Gastrocnemius medialis (tissue), 4 donors: ENCODE results near the gene CCDC12. TPM values are rescaled to one million over a fixed set of nuclear protein-coding genes. Genes with fewer than 3 reads are reported as not detected.

Experiments
- ATAC-seq, 2 donors: fragments of 150-250 bp; one replicate each; pipeline ENCODE4 v1.9.1; 2016
- DNase-seq, 2 donors: peaks; one replicate each; pipeline ENCODE4 v3.0.0-alpha.2; 2019
- H3K27ac ChIP-seq, 4 donors: fragments of 200-600 bp; sonication (generic); 1 replicate in 1 of 4; 2 replicates in 3 of 4; pipeline ENCODE4 v1.5.1; 2016 to 2018; ENCODE audit warnings: mild to moderate bottlenecking in 2 of 4, moderate library complexity in 1 of 4
- H3K27me3 ChIP-seq, 3 donors: fragments of 200-600 bp; sonication (generic) in 2 of 3; 1 replicate in 1 of 3; 2 replicates in 2 of 3; pipeline versions ENCODE4 v1.5.1 to v1.6.0; 2016 to 2019; ENCODE audit warnings: mild to moderate bottlenecking in 1 of 3, moderate library complexity in 1 of 3
- H3K36me3 ChIP-seq, 2 donors: fragments of 200-600 bp; sonication (generic) in 1 of 2; one replicate each; pipeline ENCODE4 v1.5.1; 2017 to 2018
- H3K4me1 ChIP-seq, 2 donors: fragments of 200-600 bp; sonication (generic) in 1 of 2; one replicate each; pipeline ENCODE4 v1.5.1; 2016 to 2017; ENCODE audit warnings: mild to moderate bottlenecking in 2 of 2
- H3K4me3 ChIP-seq, 4 donors: fragments of 200-600 bp; sonication (generic) in 3 of 4; 1 replicate in 1 of 4; 2 replicates in 3 of 4; pipeline ENCODE4 v1.5.1; 2016 to 2019; ENCODE audit warnings: mild to moderate bottlenecking in 2 of 4
- H3K9me3 ChIP-seq, 3 donors: fragments of 200-600 bp; sonication (generic) in 2 of 3; 1 replicate in 1 of 3; 2 replicates in 2 of 3; pipeline ENCODE4 v1.5.1; 2016 to 2019
- POLR2A ChIP-seq, 2 donors: fragments of 450-650 bp; IDR thresholded peaks; one replicate each; pipeline ENCODE4 v1.6.1; 2017; ENCODE audit warnings: antibody characterized with exemption in 2 of 2, mild to moderate bottlenecking in 2 of 2, moderate library complexity in 2 of 2
- in situ Hi-C, 4 donors: fragments of 200-750 bp; cut with MboI; loops; one replicate each; pipeline versions ENCODE4 v1.15.0 to v1.8.0; 2017; ENCODE audit warnings: low sequenced_read_pairs in 4 of 4
- intact Hi-C: fragments of 100-400 bp; cut with DNase I; formaldehyde crosslinking; loops from one replicate; pipeline ENCODE4 v1.15.1; 2023; ENCODE audit warnings: low total_unique reads
- total RNA-seq, 4 donors: library from RNA; depleted of rRNA; stranded (reverse); fragments of >200 nt; gene quantifications; one replicate each; pipeline versions ENCODE4 v1.1.0 to v1.2.3, GENCODE V29; 2016
- TF ChIP-seq, protein P1 (sequence below), 5 experiments: fragments of 450-650 bp in 3 of 5; fragments of 200-600 bp in 2 of 5; sonication (generic) in 2 of 5; IDR thresholded peaks in 4 of 5; conservative IDR thresholded peaks in 1 of 5; 1 replicate in 4 of 5; 2 replicates in 1 of 5; pipeline ENCODE4 v1.5.1; 2016 to 2019; ENCODE audit warnings: antibody characterized with exemption in 5 of 5, mild to moderate bottlenecking in 3 of 5, moderate library complexity in 3 of 5

The CCDC12 gene
- total RNA-seq, 4 donors from 2014 or later = 24.6 to 32.0 (median 29.0) TPM

DNA sequence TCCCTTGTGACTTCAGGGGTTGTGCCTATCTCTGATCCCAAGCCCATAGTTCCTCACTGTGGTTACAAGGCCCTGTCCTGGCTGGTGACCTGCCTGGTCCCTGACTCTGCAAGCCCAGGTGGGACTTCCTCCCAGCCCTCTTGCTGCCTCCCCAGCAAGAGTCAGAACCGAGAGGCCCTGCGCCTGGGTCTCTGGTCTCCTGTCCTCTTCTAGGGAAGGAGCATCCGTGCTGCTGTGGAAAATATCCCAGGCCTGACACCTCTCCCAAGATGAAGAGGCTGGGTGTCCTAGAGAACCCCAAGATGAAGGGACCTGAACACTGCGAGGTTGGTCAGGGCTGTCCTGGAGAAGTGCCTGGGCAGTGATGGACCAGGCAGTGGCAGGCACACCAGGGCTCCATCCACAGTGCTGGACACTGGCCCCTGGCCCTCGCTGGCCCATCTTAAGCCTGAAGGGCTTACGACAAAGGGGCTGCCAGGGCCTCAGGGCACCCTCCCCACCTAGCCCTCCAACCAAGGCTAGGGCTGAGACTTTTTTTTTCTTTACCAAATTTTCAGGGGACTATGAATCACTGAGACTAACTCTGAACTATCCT lies 66.3 kb downstream of the CCDC12 start:
- no peak overlapping the region for H3K4me3 ChIP-seq
- no peak for TF ChIP-seq POLR2A (IDR thresholded peaks at IDR 0.05)
- TF ChIP-seq, protein P1, sequence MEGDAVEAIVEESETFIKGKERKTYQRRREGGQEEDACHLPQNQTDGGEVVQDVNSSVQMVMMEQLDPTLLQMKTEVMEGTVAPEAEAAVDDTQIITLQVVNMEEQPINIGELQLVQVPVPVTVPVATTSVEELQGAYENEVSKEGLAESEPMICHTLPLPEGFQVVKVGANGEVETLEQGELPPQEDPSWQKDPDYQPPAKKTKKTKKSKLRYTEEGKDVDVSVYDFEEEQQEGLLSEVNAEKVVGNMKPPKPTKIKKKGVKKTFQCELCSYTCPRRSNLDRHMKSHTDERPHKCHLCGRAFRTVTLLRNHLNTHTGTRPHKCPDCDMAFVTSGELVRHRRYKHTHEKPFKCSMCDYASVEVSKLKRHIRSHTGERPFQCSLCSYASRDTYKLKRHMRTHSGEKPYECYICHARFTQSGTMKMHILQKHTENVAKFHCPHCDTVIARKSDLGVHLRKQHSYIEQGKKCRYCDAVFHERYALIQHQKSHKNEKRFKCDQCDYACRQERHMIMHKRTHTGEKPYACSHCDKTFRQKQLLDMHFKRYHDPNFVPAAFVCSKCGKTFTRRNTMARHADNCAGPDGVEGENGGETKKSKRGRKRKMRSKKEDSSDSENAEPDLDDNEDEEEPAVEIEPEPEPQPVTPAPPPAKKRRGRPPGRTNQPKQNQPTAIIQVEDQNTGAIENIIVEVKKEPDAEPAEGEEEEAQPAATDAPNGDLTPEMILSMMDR (IDR thresholded peaks at IDR 0.05 in 4 of 5, conservative IDR thresholded peaks at IDR 0.05 in 1 of 5) = no peak
- H3K36me3 ChIP-seq = no peaks in the 10 kb centered on the region
- DNase-seq = no peak
- intact Hi-C loops (no loop called here), in situ Hi-C loops (loop anchor here in 3 of 4 donors (5.0 to 10.0 kb wide), 3 partner anchors 75 to 208 kb away; partner anchors contain the start of genes PRSS50 (in 2 of the 3) and TMIE (in 1 of the 3))
- H3K27ac ChIP-seq = no peak overlapping the region
- H3K4me1 ChIP-seq = peaks cover 15 to 20% of the 10 kb centered on the region in 2 donors
- no peak for ATAC-seq
- H3K27me3 ChIP-seq = no peaks in the 10 kb centered on the region
- no peaks in the 10 kb centered on the region for H3K9me3 ChIP-seq

DNA sequence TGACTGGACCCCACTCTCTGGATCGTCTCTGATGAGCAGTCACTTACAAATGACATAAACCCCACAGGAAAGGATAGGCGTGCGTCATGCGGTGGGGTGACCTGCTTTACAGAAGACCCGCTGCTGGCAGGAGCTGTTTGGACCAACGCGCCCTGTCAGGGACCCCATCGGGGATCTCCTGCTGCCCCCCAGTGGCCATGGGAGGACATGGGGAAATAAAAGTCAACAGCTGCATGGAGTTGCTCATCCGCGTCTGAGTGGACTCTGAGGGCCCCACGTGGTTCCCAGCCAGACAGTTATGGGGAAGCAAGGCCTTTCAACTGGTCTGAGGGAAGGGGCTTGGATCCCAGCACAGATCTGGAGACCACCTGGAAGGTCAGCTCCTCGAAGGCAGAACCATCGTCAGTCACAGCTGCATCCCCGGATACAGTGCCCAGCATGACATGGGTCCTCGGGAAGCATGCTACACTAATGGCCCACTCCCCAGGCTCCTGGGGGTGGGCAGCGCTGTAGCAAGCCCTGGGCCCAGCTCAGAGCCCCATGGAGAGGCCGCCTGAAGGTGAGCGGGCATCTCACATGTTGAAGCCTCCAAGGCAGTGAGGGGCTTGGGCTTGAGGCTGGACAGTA lies 66.9 kb downstream of the CCDC12 start:
- no peak overlapping the region for H3K27ac ChIP-seq
- no peaks in the 10 kb centered on the region for H3K9me3 ChIP-seq
- no peaks in the 10 kb centered on the region for H3K27me3 ChIP-seq
- H3K4me3 ChIP-seq = no peak overlapping the region
- peaks cover 15 to 20% of the 10 kb centered on the region in 2 donors for H3K4me1 ChIP-seq
- intact Hi-C loops = loop anchor here (1.0 to 5.0 kb wide), 3 partner anchors 42 to 206 kb away; no protein-coding TSS in a partner anchor
- in situ Hi-C loops = loop anchor here in 3 of 4 donors (5.0 to 10.0 kb wide), 3 partner anchors 75 to 207 kb away; partner anchors contain the start of genes PRSS50 (in 2 of the 3) and TMIE (in 1 of the 3)
- H3K36me3 ChIP-seq = no peaks in the 10 kb centered on the region
- TF ChIP-seq, protein P1 (IDR thresholded peaks at IDR 0.05 in 4 of 5, conservative IDR thresholded peaks at IDR 0.05 in 1 of 5) = peak; percentile 83 to 94 (median 87)
- TF ChIP-seq POLR2A (IDR thresholded peaks at IDR 0.05) = no peak
- ATAC-seq = peak; percentile 73 to 89
- DNase-seq = peak; percentile 65 to 82

DNA sequence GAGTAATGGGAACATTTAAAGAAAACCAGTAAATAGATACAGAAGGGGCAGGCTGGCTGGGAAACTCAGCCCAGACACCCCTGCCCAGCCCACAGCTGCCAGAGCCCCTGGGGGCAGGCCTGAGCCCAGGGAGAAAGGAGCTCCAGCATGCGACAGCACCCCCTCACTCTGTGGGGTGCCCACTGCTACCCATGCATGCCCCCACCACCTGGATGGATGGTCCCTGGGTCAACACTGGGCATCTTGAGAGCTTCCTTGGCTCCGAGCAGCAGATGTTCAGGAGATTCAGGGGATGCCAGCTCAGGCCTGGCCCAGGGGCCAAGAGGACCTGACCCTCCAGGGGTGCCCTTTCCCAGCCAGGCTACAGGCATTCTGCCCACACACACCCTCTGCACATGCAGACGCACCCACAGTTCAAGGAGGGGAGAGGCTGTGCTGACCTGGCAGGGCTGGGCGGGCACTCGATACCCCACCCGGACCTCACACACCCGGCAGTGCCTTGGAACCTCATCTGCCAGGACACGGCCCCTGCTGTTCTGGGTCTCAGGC lies 67.5 kb downstream of the CCDC12 start:
- in situ Hi-C loops = no loop called here
- no peak overlapping the region for H3K4me3 ChIP-seq

DNA sequence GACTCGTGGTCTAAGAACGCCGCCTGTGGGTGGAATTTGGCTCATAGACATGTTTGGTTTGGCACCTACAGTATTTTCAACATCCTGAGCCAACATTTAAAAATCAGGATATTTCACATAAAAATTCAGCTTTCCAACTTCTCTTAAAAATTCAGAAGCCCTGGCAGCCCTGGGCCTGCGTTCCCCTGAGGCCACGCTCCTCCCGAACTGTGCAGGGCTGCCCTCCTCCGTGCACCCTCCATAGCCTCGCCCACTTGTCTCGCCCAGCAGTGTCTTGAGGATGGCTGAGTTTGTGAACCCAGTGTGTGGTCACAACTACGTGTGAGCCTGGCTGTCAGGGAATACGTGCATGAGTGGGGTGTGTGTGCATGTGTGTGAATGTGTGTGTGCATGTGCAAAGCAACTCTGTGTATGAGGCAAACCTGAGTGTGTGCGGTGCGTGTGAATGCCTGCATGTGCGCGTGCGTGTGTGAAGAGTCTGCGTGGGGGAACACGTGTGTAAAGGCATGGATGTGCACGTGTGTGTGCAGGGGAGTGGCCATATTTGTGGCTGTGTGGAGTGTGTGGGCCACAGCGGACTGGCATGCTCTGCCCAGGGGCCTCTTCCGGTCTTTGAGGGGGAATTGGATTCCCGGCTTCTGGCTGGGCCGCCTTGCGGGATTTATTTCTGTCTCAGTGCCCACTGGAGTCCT lies 68.1 kb downstream of the CCDC12 start:
- Histone ChIP-seq H3K36me3 (no peaks in the 10 kb centered on the region), H3K9me3 (no peaks in the 10 kb centered on the region), H3K4me1 (peaks cover 11 to 20% of the 10 kb centered on the region in 2 donors), H3K4me3 (no peak overlapping the region), H3K27ac (no peak overlapping the region), H3K27me3 (no peaks in the 10 kb centered on the region)
- intact Hi-C loops (loop anchor here (5.0 kb wide), 1 partner anchor 61 kb away; no protein-coding TSS in a partner anchor), in situ Hi-C loops (no loop called here)
- no peak for ATAC-seq
- no peak for DNase-seq
- no peak for TF ChIP-seq POLR2A (IDR thresholded peaks at IDR 0.05)
- TF ChIP-seq, protein P1 (IDR thresholded peaks at IDR 0.05 in 4 of 5, conservative IDR thresholded peaks at IDR 0.05 in 1 of 5) = no peak

More for the DNA sequence above, 67.5 kb downstream of the CCDC12 start:
- ATAC-seq (peak; percentile 8 to 9), DNase-seq (no peak)
- Histone ChIP-seq H3K27me3 (no peaks in the 10 kb centered on the region), H3K4me1 (peaks cover 12 to 20% of the 10 kb centered on the region in 2 donors), H3K36me3 (no peaks in the 10 kb centered on the region), H3K27ac (no peak overlapping the region), H3K9me3 (no peaks in the 10 kb centered on the region)
- no peak for TF ChIP-seq POLR2A (IDR thresholded peaks at IDR 0.05)
- TF ChIP-seq, protein P1 (IDR thresholded peaks at IDR 0.05 in 4 of 5, conservative IDR thresholded peaks at IDR 0.05 in 1 of 5) = no peak
- intact Hi-C loops = loop anchor here (1.0 to 5.0 kb wide), 3 partner anchors 42 to 206 kb away; no protein-coding TSS in a partner anchor
